HG02840 (cell line): ENCODE results near the gene PIK3C2B.

Experiments used
- ATAC-seq: cut with Tn5 transposase; IDR thresholded peaks from one replicate; pipeline ENCODE4 v1.9.1; 2021; ENCODE audit warnings: mild to moderate bottlenecking, moderate library complexity, moderate number of reproducible peaks; ENCODE audit not compliant: unreplicated experiment, low FRiP score

The PIK3C2B gene

DNA sequence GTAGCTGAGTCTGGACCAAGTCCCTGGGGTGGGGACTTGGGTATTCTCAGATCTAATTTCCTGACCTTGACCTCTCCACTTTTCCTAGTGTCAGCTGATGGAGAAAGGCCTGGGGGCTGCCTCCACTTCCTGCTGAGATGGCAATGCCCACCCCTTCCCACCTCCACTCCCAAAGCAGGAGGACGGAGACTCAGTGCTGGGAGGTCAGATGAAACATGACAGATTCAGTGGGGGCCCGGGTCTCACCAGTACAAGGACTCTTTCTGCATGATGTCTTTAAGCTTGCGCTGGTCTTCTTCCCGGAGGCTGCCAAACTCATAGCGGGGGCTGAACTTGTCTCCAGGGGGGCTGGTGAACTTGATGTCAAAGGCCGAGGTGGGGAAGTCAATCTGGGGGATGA lies 47.4 kb downstream of the PIK3C2B start:
- ATAC-seq, result no peak

- no peak for ATAC-seq
Measured at GRCh38 chr1:204446413-204447111, 48.0 kb downstream of the PIK3C2B start.

GRCh38 chr1:204445860-204446412 lies 48.7 kb downstream of the PIK3C2B start:
- ATAC-seq, result no peak
